ENCODE results near the gene MTUS2.

Gene MTUS2

DNA sequence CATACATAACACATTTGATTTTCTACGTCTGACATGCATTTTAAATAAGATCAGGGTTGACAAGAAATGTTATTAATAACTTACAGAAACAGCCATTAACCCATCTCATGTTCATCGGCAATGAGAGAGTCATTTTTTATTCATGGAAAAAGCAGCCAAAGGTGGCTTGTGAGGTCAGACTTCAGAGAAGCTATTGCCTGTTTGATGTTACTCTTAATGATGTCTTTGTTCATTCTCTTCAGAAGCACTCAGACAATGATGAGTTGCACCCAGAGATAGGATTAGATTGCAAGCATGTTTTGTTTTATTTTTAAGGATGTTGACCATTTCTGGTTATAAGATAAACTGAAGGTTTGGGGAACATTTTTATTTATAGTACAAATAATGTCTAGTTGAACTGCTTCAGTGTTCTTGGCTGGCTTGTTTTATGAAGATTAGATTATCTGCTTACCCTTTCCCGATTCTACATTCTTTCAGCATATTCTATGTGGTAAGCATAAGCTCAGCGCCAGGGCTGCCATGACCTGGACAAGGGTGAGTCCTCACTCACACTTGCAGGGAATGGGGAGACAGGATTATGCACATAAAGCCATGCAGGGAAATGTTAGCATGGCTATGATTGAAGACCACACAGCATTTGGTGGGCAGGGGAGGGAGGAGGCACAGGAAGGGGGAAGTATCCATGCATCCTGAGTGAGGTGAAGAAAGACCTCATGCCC, 288.1 kb downstream of the MTUS2 start:
- no peak for DNase-seq (ENCODE audit: low read depth)

DNA sequence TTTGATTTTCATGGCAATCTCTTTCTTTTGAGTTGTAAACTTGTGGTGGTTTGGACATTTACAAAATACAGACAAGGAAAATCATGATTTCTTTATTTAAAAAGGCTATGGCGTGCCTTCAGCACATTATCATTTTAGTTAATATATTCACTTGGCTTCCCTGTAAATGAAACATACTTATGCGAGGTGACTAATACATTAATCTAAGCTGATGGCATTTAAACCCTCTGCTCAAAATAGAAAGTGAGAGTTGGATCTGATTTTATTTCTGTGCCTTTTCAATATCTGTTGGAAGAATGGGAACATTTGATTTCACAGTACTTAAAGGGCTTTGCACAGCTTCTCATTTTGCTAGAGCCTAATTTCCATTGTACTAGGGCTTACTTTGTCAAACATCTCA, 289.8 kb downstream of the MTUS2 start:
- DNase-seq (ENCODE audit: low read depth) = no peak

DNA sequence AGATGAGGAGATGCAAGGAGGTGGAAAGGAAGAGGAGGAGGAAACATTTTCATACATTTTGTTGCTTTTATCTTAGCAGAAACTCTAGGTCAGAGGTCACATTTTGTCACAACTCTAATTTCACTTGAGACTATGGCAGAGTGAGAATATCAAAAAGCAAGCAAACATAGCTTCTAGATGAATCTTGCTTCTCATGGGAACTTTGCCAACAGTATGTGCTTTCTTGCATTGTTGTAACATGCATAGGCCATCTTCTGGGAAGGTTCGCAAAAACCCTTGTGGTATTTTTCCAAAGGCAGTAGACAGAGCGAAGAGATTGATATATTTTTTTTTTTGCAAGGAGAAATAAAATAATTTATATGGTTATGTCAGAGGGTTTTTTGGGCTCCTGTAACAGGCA, 291.3 kb downstream of the MTUS2 start:
- no peak for DNase-seq (ENCODE audit: low read depth)

DNA sequence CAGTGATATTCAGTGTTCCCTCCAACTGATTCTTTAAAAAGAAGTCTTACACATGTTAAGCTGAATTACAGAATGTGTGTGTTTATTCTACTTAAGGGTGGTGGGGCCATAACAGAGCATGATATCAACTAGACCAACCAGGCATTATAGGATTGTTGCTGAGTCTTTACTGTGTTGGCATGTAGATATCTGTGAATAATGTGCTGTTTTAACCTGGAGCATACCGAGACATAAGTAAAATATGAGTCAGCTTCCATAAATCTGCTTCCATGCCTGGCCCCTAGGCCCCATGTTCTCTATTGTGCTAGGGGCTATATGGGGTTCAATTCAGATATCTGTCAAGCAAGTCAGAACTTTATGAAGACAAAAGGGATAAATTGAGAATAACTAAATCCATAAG, 295.7 kb downstream of the MTUS2 start:
- DNase-seq (ENCODE audit: low read depth) = no peak

DNA sequence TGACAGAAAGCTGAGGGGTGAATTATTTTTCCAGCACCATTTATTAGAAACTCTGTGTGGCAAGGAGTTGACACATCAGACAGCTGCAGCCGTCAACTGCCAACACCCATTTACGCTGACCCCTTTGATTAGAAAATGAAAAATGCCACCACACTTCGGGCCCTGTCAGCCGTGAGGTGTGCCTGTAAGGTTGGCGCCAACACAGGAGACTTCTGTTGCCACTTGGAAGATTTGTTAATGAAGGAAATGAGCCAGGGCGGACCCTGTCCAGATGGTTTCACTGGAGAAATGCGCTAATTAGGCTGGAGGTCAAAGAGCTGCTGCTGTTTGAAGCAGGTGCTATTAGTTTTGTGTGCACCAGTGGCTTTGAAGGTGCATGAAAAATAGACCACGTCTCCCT, 297.5 kb downstream of the MTUS2 start:
- DNase-seq (ENCODE audit: low read depth) = no peak

DNA sequence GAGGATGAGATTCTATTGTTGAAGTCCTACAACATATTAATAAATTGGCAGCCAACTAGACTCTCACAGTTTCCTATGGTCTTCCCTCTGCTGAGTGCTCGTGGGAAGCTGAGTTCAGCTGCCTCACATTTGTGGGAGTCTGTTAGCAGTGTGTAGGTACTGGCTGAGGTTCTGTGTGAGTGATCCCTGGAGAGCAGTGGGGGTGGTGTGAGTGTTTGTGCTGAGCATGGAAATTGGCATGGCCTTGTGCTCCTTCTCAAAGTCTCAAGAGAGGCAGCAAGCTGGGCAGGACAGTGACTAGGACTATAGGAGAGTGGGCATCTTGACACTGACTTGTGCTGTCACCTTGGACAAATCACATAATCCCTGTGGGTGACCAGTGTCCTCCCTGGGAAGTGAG, 298.3 kb downstream of the MTUS2 start:
- DNase-seq (ENCODE audit: low read depth) = no peak

DNA sequence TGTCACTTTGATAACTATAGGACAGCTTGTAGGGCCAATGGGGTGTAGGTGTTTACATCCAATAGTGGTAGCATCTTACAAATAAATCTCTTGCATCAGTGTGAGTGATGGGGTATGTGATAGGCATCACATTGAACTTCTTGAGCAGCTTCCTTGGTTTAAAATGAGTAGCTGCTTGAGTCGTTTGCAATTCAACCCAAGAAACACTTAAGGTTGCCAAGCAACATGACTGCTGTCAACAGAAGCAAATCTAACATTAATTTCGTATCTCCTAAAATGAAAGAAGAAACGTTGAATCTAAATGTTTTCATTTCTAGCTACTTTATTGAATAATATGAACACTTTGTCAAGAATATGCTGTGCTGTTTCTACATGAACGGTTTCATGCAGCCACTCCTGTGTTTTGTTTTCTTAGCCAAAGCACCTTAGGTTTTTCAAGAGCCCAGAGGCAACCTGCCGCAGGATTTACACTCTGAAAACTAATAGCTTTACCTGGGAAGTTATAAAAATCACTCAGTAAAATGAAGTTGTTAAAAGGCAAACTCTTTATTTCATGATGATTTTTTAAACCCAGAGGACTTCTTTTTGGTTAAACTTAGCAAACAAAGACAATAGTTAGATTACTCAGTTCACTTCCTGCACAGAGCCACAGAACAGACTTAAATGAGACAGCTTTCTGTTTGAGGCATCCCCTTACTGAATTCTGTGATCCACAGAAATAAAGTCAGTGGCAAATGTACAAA, 305.2 kb downstream of the MTUS2 start:
- no peak for DNase-seq (ENCODE audit: low read depth)

DNA sequence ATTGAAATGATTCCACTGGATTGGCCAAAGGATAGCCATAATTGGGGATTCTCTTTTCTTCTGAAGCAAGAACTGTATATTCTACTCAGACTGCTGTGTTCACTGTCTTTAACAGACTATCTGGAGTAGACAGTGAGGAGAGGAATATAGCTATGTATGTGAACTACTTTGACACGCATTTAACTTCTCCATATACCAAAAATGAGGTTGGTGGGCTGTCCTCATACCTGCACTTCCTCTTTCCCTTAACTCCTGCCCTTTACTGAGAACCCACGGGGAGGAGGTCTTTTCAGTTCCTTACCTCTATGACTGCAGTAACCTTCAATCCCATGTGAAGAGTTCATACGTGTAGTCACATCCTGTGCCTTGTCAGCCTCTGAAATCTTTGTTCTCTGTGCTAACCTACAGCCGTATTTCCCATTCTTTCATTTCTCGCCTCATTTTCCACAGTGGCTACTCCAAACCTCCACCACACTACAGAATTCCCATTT, 305.8 kb downstream of the MTUS2 start:
- DNase-seq (ENCODE audit: low read depth) = no peak

DNA sequence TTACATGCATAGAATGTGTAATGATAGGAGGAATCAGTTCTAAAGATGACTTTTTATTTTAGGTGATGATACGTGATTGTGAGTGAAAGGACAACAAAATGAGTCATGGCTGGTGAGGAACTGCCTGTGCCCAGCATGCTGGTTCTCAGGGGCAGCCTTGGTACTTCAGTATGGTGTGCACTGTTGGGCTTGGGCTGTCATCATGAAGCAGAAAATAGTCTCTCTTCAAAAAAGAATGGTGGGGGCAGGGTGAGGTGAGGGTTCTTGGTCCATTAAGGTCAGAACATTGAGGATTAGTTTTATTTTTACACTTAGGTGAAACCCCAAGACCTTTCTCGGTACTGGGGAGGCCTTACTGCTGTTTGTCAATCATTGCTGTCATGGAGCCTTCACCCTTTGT, 309.5 kb downstream of the MTUS2 start:
- DNase-seq (ENCODE audit: low read depth) = no peak

DNA sequence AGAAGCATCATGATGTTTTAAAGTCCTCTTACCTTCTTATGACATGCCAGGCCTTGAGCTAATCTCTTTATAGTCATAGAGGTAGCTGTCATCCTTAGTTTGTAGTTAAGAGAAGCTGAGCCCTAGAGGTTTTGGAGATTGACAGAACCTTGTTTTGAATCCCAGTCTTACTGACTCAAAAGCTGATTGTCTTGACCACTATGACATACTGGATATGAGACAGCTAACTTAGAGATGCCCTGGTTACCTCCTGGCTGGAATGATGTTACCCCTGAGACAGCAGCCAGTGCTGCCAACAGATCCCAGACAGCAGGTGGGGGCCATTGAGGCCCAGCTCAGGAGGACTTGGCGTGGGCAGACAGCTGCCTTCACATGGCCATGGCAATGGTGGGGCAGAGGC, 311.0 kb downstream of the MTUS2 start:
- no peak for DNase-seq (ENCODE audit: low read depth)

DNA sequence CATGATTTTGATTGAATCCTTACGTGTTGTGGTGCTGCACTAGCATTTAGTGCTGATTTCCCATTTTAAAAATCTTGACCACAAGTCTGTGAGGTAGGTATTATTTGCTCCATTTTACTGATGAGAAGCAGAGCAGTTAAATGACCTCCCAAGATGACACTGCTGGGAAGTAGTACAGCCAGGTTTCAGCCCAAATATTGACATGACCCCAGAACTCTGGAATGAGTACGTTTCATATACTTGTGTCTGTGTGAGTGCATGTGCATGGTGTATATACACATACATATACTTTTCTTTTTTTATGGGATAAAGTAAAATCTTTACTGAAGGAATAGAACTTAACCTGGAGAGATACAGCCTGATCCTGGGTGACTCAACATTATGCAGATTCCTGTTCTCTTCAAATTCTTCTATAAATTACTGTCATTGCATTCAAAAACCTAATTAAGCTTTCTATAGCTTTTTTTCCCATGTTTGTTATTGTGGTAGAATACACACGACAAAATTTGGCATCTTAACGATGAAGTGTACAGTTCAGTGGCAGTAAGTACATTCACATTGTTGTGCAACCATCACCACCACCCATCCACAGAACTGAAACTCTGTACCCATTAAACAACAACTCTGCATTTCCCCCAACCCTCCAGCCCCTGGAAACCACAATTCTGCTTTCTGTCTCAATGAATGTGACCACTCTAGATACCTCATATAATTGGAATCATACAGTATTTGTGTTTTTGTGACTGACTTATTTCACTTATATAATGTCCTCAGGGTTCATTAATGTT, 311.9 kb downstream of the MTUS2 start:
- no peak for DNase-seq (ENCODE audit: low read depth)

DNA sequence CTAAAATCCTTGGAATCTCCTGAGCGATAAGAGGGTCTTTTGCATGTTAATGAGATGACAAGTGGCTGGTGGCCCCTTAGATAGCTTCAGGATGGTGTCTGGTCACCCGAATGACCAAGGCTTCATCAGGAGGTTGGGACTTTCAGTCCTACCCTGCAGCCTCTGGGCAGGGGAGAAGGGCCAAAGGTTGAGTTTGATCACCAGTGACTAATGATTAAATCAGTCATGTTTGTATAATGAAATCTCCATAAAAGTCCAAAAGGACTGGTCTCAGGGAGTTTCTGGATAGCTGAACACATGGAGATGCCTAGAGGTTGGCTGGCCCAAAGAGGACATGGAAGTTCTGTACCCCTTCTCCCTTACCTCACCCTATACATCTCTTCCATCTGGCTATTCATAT, 316.2 kb downstream of the MTUS2 start:
- DNase-seq (ENCODE audit: low read depth) = no peak

DNA sequence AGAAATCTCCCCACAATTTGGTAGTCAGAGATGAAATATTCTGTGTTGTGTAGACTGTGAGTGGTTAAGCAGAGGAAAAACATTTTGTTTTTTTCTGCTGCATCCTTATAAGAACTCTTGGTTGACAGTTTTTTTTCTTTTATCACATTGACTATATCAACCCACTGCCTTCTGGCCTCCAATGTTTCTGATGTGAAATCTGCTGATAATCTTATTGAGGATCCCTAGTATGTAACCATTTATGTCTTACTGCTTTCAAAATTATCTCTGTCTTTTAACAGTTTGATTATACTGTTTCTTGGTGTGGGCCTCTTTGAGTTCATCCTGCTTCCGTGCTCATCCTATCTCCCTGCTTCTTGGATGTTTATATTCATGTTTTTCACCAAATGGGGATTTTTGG, 316.9 kb downstream of the MTUS2 start:
- no peak for DNase-seq (ENCODE audit: low read depth)

DNA sequence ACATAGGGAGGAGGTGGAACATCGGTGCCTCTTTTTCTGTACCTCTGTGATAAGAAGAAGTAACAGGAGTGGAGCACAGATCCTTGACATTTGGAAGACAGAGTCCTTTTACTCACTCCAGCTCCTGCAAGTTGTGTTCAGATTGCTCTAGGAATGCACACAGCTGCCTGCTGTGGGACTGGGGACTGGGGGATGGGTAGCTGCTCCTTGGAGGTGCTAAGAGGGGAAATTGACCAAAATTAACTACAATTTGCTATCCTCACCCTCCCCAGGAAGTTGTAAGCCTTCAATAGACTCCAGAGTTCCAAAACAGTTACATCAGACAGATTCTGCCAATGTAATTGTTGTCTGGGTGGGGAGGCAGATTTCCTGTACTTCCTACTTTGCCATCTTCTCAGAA, 317.9 kb downstream of the MTUS2 start:
- DNase-seq (ENCODE audit: low read depth) = no peak

DNA sequence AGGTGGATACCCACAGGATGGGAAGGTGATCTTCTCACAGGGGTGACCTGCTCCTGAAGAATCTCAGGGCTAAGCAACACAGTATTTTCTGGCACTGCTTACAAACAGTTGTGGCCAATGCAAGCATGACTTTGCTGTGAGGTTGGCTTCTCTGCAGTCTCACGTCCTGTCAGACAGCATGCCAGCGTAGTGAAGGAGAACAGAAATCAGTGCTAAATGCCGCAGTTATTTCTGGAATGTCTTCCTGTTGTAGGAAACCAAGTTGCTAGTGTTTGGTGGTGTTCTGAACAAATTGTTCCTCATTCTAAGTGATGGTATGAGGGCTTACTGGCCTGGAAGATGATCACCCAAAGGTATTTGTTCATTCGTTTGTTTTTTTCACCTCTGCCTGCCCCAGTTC, 320.1 kb downstream of the MTUS2 start:
- DNase-seq (ENCODE audit: low read depth) = no peak

DNA sequence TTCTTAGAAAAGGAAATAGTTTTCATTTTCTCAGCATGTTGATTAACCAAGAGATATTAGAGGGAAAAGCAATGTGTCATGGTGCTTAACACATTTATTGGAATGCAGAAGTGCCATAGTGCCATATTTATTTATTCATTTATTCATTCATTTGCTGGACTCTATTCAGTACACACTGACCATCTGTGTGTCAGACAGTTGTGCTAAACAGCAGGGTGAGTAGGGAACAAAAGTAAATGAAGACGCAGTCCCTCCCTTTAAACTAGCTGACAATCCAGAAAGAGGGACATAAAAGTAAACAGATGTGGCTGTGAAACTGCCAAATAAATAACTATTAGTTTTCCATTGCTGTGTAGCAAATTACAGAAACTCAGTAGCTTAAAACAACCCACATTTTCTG, 323.7 kb downstream of the MTUS2 start:
- no peak for DNase-seq (ENCODE audit: low read depth)

DNA sequence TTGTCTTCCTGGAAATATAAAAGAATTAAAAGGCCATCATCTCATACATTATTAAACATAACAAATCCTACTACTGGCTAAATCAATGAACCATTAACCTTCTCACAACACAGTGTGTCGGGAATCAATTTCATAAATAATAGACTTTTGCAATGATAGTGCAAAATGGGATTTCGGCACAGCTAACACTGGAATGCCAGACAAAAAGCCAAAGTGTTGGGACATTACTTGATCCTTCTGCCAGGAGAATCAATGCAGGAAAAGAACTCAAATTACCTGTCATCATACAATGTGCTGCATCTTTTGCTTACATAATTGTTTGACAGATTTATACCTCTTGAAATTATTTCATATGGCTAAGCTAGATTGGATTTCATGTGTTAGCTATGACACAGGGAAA, 334.3 kb downstream of the MTUS2 start:
- DNase-seq (ENCODE audit: low read depth) = no peak

DNA sequence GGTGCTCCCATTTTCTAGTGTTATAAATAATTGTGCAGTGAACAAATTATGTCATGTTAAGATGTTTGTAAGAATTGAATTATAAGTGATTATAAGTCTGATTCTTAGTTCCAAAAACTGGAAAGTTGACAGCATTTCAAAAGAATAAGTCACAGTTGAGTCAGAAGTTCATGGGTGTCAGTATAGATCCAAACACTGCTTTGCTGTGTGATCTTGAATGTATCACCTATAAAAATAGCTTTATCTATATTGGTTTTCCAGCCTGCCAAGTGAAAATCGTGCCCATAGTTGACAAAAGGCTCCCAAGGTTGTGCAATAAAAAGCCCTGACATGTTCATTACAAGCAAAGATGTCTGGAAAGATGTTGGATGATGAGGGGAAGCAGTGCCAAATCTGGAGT, 336.0 kb downstream of the MTUS2 start:
- DNase-seq (ENCODE audit: low read depth) = no peak

DNA sequence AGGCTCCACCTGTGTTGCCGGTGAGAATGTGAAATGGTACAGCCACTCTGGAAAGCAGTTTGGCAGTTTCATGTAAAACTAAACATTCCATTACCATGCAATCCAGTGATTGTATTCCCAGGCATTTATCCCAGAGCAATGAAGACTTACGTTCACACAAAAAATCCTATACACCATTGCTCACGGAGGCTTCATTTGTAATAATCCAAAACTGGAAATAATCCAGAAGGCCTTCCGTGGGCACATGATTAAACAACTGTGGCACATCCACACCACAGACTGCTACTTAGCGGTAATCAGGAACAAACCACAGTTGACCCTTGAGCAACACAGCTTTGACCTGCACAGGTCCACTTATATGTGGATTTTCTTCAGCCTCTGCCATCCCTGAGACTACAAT, 339.7 kb downstream of the MTUS2 start:
- DNase-seq (ENCODE audit: low read depth) = no peak

DNA sequence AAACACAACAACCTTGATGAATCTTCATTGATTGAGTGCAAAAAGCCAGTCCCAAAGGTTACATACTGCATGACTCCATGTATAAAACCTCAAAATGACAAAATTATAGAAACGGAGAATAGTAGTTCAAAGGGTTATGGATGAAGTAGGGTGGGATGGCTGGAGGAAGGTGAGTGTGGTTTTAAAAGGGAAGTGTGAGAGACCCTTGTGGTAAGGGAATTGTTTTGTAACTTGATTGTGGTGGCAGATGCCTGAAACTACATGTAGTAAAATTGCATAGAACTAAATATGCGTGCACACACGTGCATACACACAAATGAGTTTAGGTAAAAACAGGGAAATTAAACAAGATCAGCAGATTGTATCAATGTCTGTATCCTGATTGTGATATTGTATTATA, 340.7 kb downstream of the MTUS2 start:
- DNase-seq (ENCODE audit: low read depth) = no peak

DNA sequence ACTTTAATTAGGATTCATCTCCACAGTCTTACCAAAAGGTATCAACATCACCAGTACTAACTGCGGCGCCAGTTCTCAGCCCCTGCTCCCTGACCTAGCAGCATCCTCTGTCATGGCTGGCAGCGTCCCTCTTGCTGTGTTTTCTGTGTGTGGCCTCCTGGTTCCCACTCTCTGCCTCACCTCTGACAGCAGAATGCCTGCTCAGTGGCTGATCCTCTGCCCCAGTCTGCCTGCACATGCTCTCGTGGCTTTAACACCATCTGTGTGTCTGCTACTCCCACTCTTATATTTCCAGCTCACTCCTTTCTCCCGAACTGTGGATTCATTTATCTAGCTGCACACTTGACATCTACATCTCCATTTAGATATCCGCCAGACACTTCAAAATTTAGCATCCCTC, 341.5 kb downstream of the MTUS2 start:
- no peak for DNase-seq (ENCODE audit: low read depth)

DNA sequence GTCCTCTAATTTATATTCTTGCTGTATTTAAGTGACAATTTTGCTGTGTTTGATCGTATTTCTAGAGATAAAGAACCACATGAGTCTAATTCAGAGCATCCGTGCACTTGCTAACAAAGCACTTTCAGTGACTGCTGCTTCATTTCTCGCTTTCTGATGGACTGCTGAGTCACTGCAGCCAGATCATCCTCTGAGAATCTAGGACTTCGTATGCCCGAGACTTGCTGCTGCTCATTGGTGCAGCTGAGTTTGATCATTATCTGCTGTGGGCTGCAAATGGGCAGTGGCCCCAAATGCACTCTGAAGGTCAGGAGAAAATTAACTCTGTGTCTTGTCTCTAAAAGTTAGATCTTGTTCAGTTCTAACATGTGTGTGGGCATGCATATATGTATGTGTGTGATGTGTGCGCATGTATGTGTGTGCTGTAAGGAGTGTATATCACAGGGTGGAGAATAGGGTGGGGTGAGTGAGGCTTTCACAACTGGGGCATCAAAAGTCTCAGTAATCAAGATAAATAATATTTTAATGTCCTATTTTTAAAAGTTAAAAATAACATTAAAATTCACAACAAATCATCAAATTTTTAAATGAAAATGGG, 342.6 kb downstream of the MTUS2 start:
- no peak for DNase-seq (ENCODE audit: low read depth)

DNA sequence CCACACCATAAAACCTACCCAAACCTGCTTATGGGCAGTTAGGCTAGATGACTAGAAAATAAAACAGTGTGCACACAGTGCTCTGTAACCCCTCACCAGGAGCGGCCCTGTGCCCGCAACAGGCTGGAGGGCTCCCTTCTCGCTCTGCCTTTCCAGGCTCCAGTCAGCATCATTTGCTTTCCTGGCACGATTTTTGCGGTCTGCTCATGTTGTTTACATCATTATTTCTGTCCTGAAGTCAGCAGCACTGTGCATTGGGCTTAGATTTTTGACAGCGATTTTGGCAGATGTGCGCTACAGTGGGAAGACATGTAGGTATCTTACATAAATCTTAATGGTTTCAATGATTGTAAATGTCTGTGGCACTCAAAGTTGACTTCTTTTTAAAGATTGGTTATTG, 344.0 kb downstream of the MTUS2 start:
- no peak for DNase-seq (ENCODE audit: low read depth)
